Stimulated activated naive CD8-positive, alpha-beta T cell treated with anti-CD3 and anti-CD28 coated beads, Interleukin-15, Interleukin-2, amounts not matched to agents 100 U/mL and 50 U/mL, for 24 hours (primary cell): ENCODE measurements around the gene BTG4.

Source experiments
- ATAC-seq: fragments of 150-1000 bp; cut with Tn5 transposase; one replicate; pipeline ENCODE4 v1.10.0; 2021
- DNase-seq: peaks from one replicate; pipeline ENCODE4 v3.0.0; 2021

Gene BTG4

DNA sequence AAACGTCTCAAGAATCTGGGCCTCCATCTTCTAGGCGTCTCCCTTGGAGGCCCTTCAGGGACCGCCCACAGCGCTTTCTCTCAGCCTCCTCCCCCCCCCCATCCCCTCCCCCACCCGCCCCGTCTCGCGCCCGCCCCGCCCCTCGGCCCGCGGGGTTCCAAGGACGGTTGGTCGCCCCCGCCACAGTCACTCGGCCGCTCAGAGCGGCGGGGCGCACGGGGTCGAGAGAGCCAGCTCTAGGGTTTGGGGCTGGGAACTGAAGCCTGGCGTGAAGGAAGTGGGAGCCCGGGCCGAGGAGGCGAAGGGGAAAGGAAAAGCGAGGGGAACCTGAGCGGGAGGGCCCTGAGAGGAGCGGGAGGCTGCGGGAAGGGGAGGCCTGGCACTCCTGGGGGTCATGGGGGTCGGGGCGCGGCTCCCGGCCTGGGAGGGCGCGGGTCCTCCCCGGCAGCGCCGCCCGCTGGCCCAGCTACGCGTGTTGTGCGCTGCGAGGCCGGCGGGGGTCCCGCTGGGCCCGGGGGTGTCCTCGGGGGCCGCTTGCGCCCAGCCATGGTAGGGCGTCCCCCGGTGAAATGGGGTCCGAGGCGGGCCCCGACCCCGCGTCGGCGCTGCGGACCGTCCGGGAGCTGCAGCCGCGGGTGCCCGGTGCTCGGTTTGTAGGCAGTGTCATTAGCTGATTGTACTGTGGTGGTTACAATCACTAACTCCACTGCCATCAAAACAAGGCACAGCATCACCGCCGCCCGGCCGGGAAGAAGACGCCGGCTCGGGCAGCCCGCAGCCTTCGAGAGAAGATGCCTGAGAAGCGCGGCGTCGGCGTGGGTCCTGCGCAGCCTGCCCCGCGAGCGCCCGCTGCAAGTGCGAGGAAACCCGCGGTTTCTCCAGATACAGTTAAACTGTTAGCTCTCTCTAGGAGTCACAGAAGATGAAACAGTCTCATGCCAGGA, at the start of gene BTG4:
TSS of gene BTG4 (minus strand) at position 91 of the 944 bp plus-strand sequence. CDS start 13,610 bp downstream, outside the sequence.
- peak; percentile 64 for ATAC-seq
- DNase-seq = peak; percentile 51

DNA sequence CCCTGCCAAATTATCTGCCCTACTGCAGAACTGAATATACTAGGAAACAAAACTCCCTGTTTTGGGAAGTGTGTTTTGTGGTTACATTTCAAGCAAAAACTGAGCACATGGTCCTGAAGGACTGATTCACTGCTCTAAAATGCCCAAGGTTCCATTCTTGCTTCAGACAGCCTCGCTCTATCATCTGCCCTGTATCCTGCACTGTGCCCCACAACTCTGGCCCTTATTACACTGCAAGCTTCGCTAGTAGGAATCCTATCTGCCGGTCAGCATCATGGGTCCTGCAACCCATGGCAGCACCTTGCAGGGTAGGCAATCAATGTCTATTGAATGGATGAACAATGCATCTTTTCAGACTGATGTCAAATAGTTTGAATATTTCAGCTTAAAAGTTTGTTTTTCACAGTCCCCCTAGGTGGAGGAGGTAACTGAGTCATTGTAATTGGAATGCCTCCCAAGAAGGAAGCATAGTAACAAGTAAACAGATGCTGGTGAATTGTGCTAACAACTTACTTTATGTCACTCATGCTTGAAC, 49.7 kb upstream of the BTG4 start:
- ATAC-seq = no peak

DNA sequence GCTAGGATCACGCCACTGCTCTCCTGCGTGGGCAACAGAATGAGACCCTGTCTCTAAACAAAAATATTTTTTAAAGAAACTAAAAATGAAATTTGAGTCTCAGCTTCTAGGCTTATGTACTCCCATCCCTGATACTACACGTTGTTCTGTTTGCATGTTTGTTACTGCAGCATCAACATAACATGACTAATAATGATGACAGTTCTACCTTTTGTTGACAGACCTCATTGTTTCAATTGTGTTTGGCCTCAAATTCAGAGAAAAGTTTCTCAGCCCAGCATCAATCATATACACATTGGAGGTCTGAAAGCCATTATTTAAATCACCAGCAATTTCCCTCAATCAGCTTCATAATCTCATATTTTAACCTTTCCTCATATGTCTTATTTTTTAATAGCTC, 49.1 kb upstream of the BTG4 start:
- DNase-seq (no peak), ATAC-seq (no peak)

More for the DNA sequence above, 49.7 kb upstream of the BTG4 start:
- DNase-seq = no peak

- DNase-seq (no peak), ATAC-seq (no peak)
These were observed 48.6 kb upstream of the BTG4 start for GRCh38 chr11:111560800-111561199.

DNA sequence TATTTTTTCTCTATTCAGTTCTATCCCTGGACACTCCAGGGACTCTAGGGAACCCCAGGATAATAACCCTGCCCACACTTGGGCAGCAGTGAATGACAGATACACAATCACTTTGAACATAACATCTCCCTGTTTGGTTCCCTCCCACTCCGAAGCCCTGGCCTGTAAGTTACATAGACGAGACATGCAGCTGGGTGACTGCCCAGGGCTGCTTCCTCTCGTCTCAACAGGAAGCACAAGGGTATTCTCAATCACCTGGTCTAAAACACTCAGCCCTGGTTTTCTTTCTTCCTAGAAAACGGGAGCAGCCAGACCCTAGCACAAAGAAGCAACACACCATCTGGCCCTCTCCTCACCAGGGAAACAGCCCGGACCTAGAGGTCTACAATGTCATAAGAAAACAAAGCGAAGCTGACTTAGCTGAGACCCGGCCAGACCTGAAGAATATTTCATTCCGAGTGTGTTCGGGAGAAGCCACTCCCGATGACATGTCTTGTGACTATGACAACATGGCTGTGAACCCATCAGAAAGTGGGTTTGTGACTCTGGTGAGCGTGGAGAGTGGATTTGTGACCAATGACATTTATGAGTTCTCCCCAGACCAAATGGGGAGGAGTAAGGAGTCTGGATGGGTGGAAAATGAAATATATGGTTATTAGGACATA, 47.7 kb upstream of the BTG4 start:
- no peak for ATAC-seq
- no peak for DNase-seq

GRCh38 chr11:111557425-111558111, 45.4 kb upstream of the BTG4 start:
- DNase-seq (no peak), ATAC-seq (no peak)

- DNase-seq = no peak
These were observed 43.1 kb upstream of the BTG4 start for GRCh38 chr11:111555255-111555654.

GRCh38 chr11:111554532-111554931, 42.3 kb upstream of the BTG4 start:
- no peak for DNase-seq

More at GRCh38 chr11:111555255-111555654, 43.1 kb upstream of the BTG4 start:
- no peak for ATAC-seq

GRCh38 chr11:111550258-111550657, 38.1 kb upstream of the BTG4 start:
- DNase-seq (no peak), ATAC-seq (no peak)

More at GRCh38 chr11:111554532-111554931, 42.3 kb upstream of the BTG4 start:
- no peak for ATAC-seq

DNA sequence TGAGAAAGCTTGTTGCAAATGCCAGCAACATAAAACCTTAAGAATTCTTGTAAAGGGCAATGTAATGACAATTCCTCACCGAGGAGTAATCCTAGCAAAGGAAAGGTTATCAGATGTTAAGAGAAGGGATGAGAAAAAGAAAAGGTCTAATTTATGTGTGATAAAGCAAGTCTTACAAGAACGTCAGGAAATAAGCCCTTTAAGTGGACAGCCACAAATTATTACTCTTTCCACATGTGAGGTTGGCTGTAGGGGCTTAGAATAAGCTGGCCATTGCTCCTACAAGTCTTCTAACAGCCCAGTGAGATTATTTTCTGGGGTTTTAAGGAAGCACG, 37.6 kb upstream of the BTG4 start:
- no peak for ATAC-seq

DNA sequence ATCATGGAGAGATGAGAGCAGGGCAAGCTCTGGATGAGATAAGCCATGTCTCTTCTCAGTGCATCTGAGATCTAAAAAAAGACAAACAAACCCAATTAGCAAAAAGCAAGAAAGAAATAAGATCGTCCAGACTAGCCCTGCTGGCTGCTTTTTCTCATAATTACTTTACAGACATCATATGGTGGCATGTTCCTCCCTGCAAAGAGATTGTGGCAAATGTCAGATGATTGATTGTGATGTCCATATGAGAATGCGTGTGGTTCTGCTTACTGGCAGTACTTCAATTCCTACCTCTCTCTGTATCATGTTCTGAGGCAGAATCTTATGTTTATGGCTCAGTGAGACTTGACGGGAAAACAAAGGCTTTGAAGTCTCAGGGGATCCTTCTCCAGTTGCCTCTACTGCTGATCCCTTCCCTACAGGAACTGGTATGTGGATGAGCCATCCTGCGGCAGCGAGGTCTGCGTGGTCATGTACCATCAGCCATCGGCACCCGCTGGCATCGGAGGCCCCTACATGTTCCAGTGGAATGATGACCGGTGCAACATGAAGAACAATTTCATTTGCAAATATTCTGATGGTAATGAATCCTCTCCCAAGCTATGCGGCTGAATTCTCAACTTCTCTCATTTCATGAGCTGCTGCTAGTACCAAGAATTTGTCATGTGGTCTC, 37.1 kb upstream of the BTG4 start:
- DNase-seq (no peak), ATAC-seq (no peak)

More for the DNA sequence above, 37.6 kb upstream of the BTG4 start:
- DNase-seq = no peak

GRCh38 chr11:111548525-111548924, 36.3 kb upstream of the BTG4 start:
- ATAC-seq (no peak), DNase-seq (no peak)

DNA sequence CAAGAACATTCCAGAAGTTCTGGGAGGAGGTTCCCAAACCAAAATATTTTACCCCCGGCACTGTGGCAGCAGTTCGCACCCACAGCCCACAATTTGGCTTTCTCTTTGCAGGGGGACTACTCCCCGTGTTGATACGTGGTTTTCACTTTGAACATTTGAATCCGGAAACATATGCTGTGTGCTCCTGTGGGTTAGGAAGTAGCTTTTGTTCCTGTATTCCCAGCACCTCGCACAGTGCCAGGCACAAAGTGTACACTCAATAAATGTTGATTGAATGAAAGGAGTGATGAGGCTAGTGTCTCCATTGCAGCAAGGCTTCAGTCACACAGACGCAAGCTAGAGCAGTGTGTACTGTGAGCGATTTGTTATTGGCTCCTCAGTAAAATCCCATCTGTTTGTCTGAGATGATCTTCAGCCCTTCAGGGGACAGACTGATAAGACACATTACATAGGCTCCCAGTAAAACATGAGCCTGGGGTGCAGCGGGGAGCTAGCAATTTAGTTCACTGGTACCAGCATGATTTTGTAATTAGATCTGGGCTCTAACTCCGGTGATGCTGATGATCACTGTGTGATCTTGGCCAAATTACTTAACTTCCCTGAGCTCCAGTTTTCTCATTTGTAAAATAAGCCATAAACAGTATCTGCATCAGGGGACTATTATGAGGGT, 30.6 kb upstream of the BTG4 start:
- no peak for ATAC-seq
- DNase-seq = no peak

DNA sequence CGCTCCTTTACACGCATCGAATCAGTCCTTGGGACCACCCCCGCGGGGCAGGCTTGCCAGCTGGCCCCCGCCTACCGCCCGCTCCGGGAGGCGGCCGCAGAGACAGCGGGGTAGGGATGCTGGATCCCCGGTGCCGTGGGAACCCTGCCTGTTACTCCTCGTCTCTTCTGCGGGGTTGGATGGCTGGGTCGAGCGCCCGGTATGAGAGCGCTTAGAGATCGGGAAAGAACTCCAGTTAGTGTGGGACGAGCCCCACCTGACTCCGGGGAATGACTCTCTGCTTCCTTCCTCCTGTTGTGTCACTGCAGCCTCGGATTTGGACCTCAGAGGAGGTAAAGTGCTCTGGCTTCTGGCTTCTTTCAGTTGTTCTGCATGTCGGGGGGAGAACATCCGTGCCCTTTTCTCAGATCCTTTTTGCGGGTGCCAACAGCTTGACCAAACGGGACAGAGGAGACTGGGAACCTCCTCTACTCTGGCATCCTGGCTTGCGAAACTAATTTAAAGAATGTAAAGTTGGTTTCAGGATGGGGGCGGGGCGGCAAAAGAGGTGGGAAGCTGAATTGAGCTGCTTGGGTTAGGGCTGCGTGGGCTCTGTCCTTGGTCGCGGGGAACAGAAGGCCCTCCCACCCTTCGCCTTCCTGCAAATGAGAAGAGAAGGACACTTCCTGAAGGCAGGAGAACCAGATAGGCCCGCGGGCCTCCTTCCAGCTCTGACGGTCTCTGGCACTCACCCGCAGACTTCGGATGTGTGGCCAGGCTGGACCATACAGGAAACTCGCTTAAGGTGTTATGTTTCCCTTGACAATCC, 29.3 kb upstream of the BTG4 start:
- peak; percentile 28 for DNase-seq
- no peak for ATAC-seq

GRCh38 chr11:111540937-111541253, 28.7 kb upstream of the BTG4 start:
- no peak for DNase-seq
- no peak for ATAC-seq

GRCh38 chr11:111540114-111540936, 28.1 kb upstream of the BTG4 start, which contains the start of gene LAYN:
LAYN (plus strand) TSS chr11:111540720; CDS start chr11:111540844, 124 bp downstream.
- ATAC-seq = peak; percentile 57
- peak; percentile 84 for DNase-seq

DNA sequence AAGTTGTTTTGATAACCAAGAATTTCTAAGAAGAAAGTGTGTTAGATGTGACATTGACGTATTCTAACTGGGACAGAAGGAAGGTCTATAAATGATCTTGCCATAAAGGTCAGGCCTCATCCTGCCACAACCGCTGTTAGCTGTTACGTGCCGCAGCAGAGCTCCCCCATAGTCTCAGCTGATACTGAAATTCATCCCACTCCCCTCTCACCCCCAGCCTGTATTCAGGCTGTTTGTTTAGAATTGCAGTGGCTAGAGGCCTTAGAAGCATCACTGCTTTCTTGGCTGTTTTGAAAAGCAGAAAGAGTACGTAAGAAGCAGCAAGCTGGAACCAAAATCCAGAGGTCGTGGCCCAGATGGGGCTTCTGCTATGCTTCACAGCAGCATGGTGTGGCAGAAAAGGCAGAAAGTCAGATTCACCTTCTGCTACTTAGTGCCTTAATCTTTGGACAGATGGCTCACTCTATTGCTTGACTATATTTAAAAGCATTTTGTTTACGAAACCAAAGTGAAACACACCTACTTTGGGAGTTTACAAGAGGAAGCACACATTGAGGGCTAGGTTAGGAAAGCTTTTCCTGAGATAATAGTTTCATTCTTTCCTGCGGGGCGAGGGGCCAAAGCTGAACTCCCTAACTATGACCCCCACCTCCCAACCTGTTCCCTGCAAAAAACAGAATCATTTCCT, 27.4 kb upstream of the BTG4 start:
- DNase-seq = peak; percentile 57
- peak; percentile 78 for ATAC-seq

DNA sequence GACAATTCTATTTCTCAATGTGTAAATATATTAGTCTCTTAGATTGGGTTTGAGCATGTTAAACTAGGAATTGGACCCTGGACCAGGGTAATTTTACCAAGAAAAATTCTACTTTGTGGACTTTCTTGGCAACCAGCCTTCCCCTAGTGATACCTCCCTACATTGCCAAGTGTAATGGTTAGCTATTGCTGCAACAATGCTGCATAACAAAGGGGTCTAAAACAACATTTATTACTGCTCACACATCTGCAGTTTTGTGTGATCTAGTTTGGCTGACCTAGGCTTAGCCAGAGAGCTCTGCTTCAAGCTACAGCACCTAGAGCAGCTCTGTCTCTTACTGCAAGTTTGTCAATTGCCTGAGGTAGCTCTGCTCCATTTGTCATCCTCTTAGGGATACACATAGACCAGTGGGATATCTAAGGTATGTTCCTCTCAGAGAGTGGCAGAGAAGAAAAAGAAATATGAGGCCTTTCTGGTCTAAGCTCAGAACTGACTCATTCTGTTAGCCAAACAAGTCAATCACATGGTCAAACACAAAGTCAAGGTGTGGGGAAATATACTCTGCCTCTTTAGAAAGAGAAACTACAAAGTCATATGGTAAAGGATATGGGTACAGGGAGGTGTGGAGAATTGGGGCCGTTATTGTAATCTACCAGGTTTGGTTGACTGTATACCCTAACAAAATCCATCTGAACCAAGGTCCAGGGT, 26.4 kb upstream of the BTG4 start:
- DNase-seq (no peak), ATAC-seq (peak; percentile 58)
